Lower lobe of right lung (tissue), 2 donors: Measurements from ENCODE around the gene PRMT7. TPM values are rescaled to one million over a fixed set of nuclear protein-coding genes. Genes with fewer than 3 reads are reported as not detected.
A peak's percentile ranks its signal among the peaks of the same experiment; 100 is the strongest.

Experiments
- ATAC-seq, 2 donors: fragments of 200-7000 bp; cut with Tn5 transposase; one replicate each; pipeline ENCODE4 v1.9.1; 2020 to 2022; ENCODE audit warnings: mild to moderate bottlenecking in 2 of 2, moderate library complexity in 2 of 2
- DNase-seq: peaks from one replicate; pipeline ENCODE4 v3.0.0-alpha.2; 2020
- H3K27ac ChIP-seq: fragments of 200-600 bp; one replicate; pipeline ENCODE4 v1.8.0; 2022
- H3K27me3 ChIP-seq: fragments of 200-600 bp; one replicate; pipeline ENCODE4 v1.8.0; 2022; ENCODE audit warnings: low read depth
- H3K36me3 ChIP-seq: fragments of 200-600 bp; one replicate; pipeline ENCODE4 v1.8.0; 2022; ENCODE audit warnings: mild to moderate bottlenecking
- H3K4me1 ChIP-seq: fragments of 200-600 bp; one replicate; pipeline ENCODE4 v1.8.0; 2022
- H3K4me3 ChIP-seq: fragments of 200-600 bp; one replicate; pipeline ENCODE4 v1.8.0; 2022; ENCODE audit warnings: mild to moderate bottlenecking
- H3K9me3 ChIP-seq: fragments of 200-600 bp; one replicate; pipeline ENCODE4 v1.8.0; 2022
- CTCF ChIP-seq: fragments of 200-600 bp; IDR thresholded peaks from one replicate; pipeline ENCODE4 v1.8.0; 2022; ENCODE audit warnings: antibody characterized with exemption, mild to moderate bottlenecking
- intact Hi-C: fragments of 100-400 bp; cut with DNase I; formaldehyde crosslinking; loops from one replicate; pipeline ENCODE4 v1.11.0; 2022
- total RNA-seq: library from RNA; stranded (reverse); fragmentation: NEBNext Ultra II Directional; extraction: Animal tissue kit (Norgen Biotek cat#: 25700); gene quantifications from one replicate; pipeline ENCODE4 v1.2.1, GENCODE V29; 2021
- donor health status: DM: no; HTN: yes; CAD: no; lungs with severe emphysema.

Gene PRMT7
- total RNA-seq, 1 donor from 2014 or later = 36.1 TPM

GRCh38 chr16:68362262-68362913 is 51.6 kb downstream of the PRMT7 start:
- H3K36me3 ChIP-seq = peaks cover 24% of the 10 kb centered on the region
- H3K4me3 ChIP-seq = no peak overlapping the region
- no peak for TF ChIP-seq CTCF
- intact Hi-C loops = no loop called here
- H3K9me3 ChIP-seq = no peaks in the 10 kb centered on the region
- H3K27me3 ChIP-seq = no peaks in the 10 kb centered on the region
- DNase-seq (no peak), ATAC-seq (no peak)
- H3K4me1 ChIP-seq = peaks cover 32% of the 10 kb centered on the region
- no peak overlapping the region for H3K27ac ChIP-seq

GRCh38 chr16:68362947-68363657 is 52.3 kb downstream of the PRMT7 start:
- ATAC-seq = peak in 1 of 2 donors; percentile 5
- no peak for TF ChIP-seq CTCF
- Histone ChIP-seq H3K4me1 (peaks cover 32% of the 10 kb centered on the region), H3K36me3 (peaks cover 17% of the 10 kb centered on the region), H3K27ac (no peak overlapping the region), H3K4me3 (no peak overlapping the region), H3K9me3 (no peaks in the 10 kb centered on the region), H3K27me3 (no peaks in the 10 kb centered on the region)
- no peak for DNase-seq
- intact Hi-C loops = no loop called here

GRCh38 chr16:68363658-68364521 is 53.1 kb downstream of the PRMT7 start:
- Histone ChIP-seq H3K9me3 (no peaks in the 10 kb centered on the region), H3K27me3 (no peaks in the 10 kb centered on the region), H3K4me3 (no peak overlapping the region), H3K27ac (no peak overlapping the region), H3K4me1 (peaks cover 32% of the 10 kb centered on the region), H3K36me3 (peaks cover 11% of the 10 kb centered on the region)
- no peak for DNase-seq
- ATAC-seq = peak; percentile 2 to 17
- no peak for TF ChIP-seq CTCF
- intact Hi-C loops = no loop called here

GRCh38 chr16:68364561-68364998 is 53.8 kb downstream of the PRMT7 start:
- Histone ChIP-seq H3K9me3 (no peaks in the 10 kb centered on the region), H3K4me1 (peaks cover 32% of the 10 kb centered on the region), H3K4me3 (no peak overlapping the region), H3K27ac (no peak overlapping the region), H3K36me3 (peaks cover 4% of the 10 kb centered on the region), H3K27me3 (no peaks in the 10 kb centered on the region)
- ATAC-seq = peak; percentile 3 to 34
- no peak for DNase-seq
- intact Hi-C loops = no loop called here
- TF ChIP-seq CTCF = no peak

GRCh38 chr16:68365167-68365817 is 54.5 kb downstream of the PRMT7 start:
- no peak for TF ChIP-seq CTCF
- H3K9me3 ChIP-seq = no peaks in the 10 kb centered on the region
- H3K4me1 ChIP-seq = peaks cover 32% of the 10 kb centered on the region
- H3K27me3 ChIP-seq = no peaks in the 10 kb centered on the region
- H3K4me3 ChIP-seq = no peak overlapping the region
- DNase-seq (peak; percentile 74), ATAC-seq (peak; percentile 47 to 54)
- no peak overlapping the region for H3K27ac ChIP-seq
- no peaks in the 10 kb centered on the region for H3K36me3 ChIP-seq
- intact Hi-C loops = no loop called here
